Omental fat pad (tissue), 4 donors: ENCODE measurements around the gene STXBP4. TPM values are rescaled to one million over a fixed set of nuclear protein-coding genes. Genes with fewer than 3 reads are reported as not detected.

Source experiments
- ATAC-seq: fragments of 150-250 bp; one replicate; pipeline ENCODE4 v1.9.1; 2016; ENCODE audit warnings: mild to moderate bottlenecking, moderate library complexity; ENCODE audit not compliant: low FRiP score
- DNase-seq: peaks from one replicate; pipeline ENCODE4 v3.0.0-alpha.2; 2019; ENCODE audit warnings: low spot score
- total RNA-seq, 4 donors: library from RNA; depleted of rRNA; stranded (reverse); fragments of >200 nt; gene quantifications; one replicate each; pipeline ENCODE4 v1.1.0, GENCODE V29; 2016
- TF ChIP-seq, protein P1 (sequence below), 3 donors: fragments of 450-650 bp; IDR thresholded peaks; one replicate each; pipeline ENCODE4 v1.5.1; 2016 to 2017; ENCODE audit warnings: antibody characterized with exemption in 3 of 3, mild to moderate bottlenecking in 3 of 3, moderate library complexity in 2 of 3

STXBP4 gene
- total RNA-seq, 4 donors from 2014 or later = 11.2 to 19.3 (median 16.5) TPM

DNA sequence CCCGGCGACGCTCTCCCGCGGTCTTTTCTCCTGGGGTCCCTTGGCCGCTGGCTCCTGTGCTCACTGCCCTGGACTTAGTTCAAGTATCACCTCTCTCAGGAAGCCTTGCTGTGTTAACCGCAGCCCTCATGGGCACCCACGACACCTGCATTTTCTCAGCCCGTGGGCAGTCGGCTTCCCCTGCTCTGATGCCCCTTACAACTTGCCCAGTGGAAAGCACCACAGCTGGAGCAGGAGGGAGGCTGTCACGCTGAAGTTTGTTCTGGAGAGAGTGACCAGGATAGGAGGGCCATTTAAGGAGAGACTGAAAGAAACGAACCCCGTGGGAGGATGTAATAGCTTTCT, 395 bp downstream of the STXBP4 start:
- no peak for DNase-seq
- peak; percentile 60 for ATAC-seq
- TF ChIP-seq, protein P1, sequence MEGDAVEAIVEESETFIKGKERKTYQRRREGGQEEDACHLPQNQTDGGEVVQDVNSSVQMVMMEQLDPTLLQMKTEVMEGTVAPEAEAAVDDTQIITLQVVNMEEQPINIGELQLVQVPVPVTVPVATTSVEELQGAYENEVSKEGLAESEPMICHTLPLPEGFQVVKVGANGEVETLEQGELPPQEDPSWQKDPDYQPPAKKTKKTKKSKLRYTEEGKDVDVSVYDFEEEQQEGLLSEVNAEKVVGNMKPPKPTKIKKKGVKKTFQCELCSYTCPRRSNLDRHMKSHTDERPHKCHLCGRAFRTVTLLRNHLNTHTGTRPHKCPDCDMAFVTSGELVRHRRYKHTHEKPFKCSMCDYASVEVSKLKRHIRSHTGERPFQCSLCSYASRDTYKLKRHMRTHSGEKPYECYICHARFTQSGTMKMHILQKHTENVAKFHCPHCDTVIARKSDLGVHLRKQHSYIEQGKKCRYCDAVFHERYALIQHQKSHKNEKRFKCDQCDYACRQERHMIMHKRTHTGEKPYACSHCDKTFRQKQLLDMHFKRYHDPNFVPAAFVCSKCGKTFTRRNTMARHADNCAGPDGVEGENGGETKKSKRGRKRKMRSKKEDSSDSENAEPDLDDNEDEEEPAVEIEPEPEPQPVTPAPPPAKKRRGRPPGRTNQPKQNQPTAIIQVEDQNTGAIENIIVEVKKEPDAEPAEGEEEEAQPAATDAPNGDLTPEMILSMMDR (IDR thresholded peaks at IDR 0.05) = no peak

- DNase-seq (no peak), ATAC-seq (no peak)
- TF ChIP-seq, protein P1 (IDR thresholded peaks at IDR 0.05) = no peak
These were observed 1.4 kb downstream of the STXBP4 start for GRCh38 chr17:54969658-54970572.

DNA sequence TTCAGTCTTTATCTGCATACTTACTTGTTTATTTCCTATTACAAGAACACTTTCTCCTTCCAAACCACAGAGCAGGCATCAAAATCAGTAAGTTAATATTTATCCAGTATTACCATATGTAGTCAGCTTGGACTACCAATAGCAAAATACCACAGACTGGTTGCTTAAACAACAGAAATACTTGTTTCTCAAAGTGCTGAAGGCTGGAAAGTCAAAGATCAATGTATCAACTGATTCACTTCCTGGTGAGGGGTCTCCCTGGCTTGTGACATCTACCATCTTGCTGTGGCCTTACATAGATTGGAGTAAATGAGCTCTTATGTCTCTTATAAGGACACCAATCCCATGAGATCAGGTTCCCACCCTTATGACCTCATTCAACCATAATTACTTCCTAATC, 2.6 kb downstream of the STXBP4 start:
- DNase-seq (no peak), ATAC-seq (no peak)
- TF ChIP-seq, protein P1 (IDR thresholded peaks at IDR 0.05) = no peak

- DNase-seq (no peak), ATAC-seq (no peak)
- TF ChIP-seq, protein P1 (IDR thresholded peaks at IDR 0.05) = no peak
These were observed 3.3 kb downstream of the STXBP4 start for GRCh38 chr17:54971901-54972300.

DNA sequence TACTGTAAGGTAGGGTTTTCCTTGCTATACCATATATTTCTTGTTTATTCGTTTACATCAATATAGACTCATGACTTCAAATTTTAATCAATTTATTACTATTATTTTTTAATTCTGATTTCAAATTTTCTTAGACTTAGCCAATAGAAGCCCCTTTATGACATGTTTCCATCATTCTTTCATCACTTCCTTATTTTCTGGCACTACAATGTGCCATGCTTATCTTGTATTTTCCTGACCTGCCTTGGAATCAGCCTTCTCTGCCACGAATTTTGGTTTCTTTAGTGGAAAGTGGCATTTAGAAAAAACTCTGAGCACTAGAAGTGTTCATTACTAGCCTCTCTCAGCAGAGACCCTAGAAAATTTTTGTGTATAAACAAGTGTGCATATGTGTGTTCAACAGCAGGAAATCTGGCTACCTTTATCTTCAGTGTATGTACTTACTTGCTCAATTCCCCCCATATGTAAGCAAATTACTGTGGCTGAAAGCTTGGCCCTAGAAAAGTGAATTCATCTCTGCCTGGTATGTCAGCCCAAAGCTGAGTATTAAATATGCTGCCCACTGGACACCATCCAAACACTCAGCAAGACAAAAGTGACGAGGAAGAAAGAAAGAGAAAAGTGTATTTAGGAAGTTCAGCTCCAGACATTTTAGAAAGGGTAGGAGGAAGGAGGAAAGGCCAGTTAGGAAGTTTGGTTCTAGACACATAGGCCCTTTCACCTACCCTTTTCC, 4.0 kb downstream of the STXBP4 start:
- no peak for DNase-seq
- TF ChIP-seq, protein P1 (IDR thresholded peaks at IDR 0.05) = no peak
- no peak for ATAC-seq

DNA sequence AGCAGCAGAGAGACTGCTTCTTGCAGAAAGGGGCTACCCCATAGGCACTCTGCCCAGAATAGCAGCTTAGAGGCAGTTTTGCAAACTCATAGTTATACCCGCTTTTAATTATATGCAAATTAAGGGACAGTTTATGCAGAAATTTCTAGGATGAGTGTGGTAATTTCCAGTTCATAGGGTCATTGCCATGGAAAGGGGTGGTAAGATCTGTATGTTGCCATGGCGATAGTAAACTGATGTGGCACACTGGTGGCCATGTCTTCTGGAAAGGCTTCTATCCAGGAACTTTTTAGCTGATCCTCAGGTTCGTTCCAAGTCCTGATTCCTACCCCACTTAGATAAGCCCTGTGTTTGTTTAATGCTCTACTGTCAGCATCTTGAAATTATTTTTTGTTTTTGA, 6.2 kb downstream of the STXBP4 start:
- TF ChIP-seq, protein P1 (IDR thresholded peaks at IDR 0.05) = no peak
- no peak for ATAC-seq

More for the DNA sequence above, 6.2 kb downstream of the STXBP4 start:
- no peak for DNase-seq
